NK-92 (cell line): Measurements from ENCODE around the gene EXD2.

ENCODE experiments used
- DNase-seq: peaks from one replicate; lab custom pipeline; 2025; ENCODE audit not compliant: unreplicated experiment; lab: John Stamatoyannopoulos, UW

The EXD2 gene

DNA sequence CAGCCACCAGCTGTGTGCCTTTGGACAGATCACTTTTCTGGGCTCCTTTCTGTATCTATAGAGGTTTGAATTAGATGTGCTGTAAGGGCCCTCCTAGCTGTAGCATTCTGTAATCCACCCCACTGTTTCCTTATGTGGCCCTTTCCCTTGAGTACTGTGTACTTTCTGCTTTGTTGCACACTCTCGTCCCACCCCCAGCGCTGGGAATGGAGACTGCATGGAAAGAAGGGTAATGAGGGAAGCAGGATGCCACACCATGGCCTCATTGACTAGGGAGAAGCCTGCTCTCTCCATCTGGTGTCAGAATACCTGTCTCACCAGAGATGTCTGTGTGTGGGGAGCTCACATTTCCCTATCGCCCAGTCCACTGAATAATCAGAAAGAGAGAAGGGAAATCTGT lies 55.0 kb downstream of the EXD2 start:
- DNase-seq: no peak

DNA sequence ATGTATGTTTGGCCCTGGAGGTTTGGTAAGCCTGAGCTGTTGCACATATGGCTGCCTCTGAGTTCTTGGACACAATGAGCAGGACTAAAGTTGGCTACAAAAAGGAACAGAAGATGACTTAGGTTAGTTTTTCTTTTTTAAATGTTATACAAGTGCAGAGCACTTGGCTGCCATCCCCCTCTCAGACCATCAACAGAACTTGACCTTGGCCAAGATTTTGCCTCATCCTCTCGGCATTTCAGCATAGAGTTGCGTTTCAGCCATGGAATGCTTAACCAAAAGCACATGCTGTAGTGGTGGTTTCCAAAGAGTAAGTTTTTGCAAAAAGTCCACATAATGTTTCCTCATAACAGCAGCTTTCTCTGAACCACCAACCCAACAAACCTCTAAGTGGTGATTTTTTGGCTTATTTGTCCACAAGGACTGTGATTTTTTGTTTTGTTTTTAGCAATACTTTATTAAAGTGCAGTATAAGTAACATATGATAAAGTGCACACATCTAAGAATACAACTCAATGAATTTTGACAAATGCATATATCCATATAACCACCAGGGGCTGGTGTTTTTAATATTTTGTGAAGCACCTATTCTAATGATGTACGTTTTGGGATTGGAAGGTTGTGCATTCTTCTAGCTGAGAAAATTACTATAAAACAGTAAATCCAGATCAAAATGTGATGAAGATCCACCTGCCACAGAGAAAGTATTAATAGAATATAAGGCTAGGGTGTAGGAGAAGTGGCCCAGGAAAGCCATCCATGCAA lies 56.6 kb downstream of the EXD2 start:
- no peak for DNase-seq

GRCh38 chr14:69249603-69250002 lies 58.3 kb downstream of the EXD2 start:
- DNase-seq: no peak

GRCh38 chr14:69252851-69253250 lies 61.6 kb downstream of the EXD2 start:
- no peak for DNase-seq

DNA sequence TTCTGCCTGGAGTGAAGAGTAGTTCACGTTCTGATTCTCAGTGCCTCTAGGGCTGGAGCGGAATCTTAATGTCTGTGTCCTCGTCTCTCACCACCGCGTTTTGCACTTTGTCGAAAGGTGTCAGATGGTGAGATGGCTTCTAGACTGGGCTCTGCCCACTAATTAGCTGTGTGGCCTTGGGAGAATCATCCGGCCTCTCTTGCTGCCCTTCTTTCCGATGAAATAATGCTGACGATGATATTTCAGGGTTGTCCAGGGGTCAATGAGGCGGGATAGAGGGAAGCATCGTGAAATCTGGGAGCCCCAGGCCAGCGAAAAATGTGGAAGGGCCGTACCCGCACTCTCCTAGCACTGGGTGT lies 67.8 kb downstream of the EXD2 start:
- DNase-seq: no peak

- no peak for DNase-seq
Observed at GRCh38 chr14:69259527-69260189, 68.4 kb downstream of the EXD2 start, which contains the start of gene GALNT16. Gene GALNT16 (plus strand): TSS chr14:69260158. CDS start chr14:69260291, 133 bp downstream.

DNA sequence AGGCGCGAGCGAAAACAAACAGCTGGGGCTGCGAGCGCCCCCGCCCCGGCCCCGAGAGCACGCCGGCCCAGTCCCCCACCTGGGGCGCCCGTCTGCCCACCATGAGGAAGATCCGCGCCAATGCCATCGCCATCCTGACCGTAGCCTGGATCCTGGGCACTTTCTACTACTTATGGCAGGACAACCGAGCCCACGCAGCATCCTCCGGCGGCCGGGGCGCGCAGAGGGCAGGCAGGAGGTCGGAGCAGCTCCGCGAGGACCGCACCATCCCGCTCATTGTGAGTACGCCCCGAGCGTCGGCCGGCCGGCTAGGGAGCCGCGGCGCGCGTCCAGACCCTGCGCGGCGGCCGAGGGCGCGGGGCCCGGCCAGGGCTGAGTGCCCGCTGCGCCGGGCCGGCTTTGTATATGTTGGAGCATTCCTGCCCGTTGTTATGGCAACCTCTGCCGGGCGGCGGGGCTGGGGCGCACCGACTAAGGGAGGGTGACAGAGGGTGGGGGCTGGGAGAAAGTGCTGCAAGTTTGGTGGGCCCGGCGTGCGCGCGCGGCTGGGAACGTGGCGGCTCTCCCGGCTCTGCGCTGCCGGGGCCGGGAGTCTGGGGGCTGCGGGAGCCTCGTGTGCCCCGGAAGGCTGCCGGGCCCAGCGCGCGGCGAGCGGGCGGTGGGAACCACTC lies 69.0 kb downstream of the EXD2 start:
- DNase-seq: no peak

DNA sequence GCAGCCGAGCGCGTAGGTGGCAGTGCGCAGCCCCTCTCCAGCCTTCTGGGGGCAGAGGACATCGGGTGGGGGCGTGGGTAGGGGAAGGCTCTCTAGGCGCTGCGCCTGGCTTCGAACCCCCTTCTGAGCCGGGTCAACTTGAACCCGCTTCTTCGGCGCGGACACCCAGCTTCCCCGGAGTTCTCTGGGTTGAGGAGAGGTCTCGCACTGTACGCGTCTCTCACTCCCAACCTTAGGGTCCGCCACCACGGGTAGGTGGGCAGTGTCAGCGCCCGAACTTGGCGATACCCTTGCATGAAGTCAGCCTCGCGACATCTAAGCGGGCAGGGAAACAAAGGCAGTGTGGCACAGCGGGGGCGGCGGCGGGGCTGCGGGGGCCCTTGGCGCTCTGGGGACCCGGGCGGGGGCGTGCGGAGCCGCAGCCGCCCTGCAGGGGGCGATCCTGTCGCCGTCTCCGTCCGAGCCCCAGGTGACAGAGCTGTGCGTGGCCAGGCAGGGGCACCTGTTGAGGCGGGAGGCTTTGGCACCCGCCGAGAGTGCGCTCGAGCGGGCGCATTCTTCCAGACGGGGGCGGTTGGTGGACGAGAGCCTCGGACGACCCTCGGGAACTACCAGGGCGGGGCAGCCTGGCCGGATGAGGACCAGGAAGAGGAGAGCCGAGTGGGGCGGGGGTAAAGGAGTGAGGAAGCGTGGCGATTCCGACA lies 69.7 kb downstream of the EXD2 start:
- no peak for DNase-seq

DNA sequence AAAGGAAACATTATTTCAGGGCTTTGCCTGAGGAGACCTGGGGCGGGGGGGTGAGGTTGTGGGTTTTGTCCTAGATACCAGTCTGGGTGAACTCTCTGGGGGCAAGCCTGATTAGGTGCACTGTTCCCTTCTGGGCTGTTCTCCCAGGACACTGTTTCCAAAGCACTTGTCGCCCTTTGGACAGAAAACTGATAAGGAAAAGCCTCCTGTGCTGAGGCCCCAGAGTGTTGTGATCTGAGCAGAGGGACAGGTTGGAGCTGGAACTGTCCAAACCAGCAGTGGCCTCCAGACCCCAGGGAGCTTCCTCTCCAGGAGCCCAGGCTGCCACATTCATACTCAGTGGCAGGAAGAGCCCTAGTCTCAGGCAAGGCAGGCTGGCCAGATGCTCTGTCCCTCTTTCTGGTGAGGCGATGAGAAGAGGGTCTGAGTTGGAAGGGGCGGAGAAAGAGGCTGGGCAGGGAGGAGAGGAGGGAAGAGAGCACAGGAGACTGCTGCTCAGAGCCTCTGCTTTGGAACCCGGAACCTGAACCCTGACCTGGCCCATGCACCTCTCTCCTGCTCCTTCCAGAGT lies 70.5 kb downstream of the EXD2 start:
- DNase-seq: no peak

GRCh38 chr14:69262516-69262915 lies 71.2 kb downstream of the EXD2 start:
- DNase-seq: no peak

DNA sequence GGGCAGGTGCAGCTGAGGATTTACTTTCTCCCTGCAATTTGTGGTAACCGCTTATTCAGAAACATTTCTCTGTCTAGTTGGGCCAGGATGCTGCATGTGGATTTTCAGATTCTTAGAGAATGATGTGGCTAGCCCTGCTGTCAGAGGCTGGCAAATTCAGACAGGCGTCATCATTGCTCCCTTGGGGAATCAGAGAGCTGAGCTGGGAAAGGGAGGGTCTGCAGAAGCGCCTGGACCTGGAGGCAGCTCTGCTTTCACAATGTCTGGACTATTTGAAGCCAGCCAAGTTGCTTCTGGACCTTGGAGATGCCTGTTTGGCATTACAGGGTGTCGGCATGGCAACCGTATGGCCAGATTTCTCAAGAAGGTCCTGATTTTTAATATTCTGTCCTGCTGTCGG lies 72.1 kb downstream of the EXD2 start:
- DNase-seq: no peak

- DNase-seq: no peak
Observed at GRCh38 chr14:69263771-69264170, 72.5 kb downstream of the EXD2 start.

DNA sequence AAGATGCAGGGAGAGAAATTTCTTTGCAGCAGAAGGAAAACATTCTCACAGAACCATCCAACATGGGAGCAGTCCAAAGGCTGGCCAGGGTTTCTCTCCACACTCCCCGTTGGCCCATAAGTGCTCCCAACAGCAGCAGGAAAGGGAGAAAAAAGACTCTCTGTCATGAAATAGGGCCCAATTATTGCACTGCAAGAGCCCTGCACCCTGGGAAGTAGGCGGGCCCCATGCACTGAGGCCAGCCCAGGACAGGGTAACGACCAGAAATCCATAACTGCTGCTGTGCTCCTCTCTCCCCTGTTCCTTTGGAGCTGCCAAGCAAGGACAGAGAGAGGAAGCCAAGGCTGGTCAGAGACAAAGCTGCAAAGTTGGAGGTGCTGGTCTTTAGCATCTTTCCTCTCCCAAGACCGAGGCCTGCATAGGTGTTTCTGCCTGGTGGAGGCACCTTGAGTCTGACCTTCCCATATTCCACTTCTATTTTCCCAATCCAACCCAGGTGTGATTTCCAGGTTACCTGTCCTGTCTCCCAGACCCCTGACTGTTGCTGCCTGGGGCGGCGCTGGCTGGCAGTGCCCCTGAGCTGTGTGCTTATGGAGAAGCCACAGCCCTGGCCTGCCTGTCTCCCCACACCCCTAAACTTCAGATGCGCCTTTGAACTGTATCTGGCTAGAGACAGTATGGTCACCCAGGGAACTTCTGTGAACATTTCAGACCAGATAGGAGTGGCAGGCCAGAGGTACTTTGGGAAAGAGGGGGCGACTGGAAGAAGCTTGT lies 75.5 kb downstream of the EXD2 start:
- no peak for DNase-seq

- no peak for DNase-seq
Observed at GRCh38 chr14:69267492-69267891, 76.2 kb downstream of the EXD2 start.

DNA sequence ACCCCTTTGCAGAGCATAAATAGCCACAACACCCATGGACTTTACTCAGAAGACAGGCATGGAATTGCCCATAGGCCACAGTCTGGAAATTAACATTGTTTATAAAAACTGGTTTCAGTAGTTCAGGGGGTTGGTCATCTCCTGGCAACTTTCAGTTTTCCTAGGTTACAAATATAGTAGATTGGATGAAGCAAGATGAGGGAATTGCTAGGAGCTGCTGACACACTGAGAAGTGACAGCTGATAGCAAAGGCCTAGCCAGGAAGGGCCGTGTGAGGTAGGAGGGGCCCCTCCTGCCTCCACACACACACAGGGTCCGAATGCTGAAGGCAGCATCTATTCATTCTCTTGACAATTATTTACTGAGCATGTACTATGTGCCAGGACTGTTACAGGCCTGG lies 76.9 kb downstream of the EXD2 start:
- DNase-seq: no peak

DNA sequence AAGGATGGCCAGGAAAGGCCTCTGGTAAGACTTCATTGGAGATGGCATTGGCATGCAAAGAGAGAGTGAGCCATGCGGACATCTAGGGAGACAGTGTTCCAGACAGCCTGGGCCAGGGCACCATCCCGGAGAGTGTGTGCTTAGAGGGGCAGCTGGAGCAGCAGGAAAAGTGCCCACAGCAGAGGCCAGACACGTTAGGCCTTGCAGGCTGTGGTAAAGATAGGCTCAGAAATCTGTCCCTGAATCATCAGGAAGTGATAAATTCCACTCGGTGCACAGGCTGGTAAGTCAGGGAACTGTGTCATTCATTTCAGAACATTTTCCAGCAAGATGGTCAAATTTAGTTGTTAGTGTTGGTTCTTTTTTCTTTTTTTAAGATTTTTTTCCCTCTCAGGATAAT lies 77.5 kb downstream of the EXD2 start:
- no peak for DNase-seq

- DNase-seq: no peak
Observed at GRCh38 chr14:69269381-69269780, 78.1 kb downstream of the EXD2 start.

GRCh38 chr14:69270097-69270496 lies 78.8 kb downstream of the EXD2 start:
- no peak for DNase-seq

DNA sequence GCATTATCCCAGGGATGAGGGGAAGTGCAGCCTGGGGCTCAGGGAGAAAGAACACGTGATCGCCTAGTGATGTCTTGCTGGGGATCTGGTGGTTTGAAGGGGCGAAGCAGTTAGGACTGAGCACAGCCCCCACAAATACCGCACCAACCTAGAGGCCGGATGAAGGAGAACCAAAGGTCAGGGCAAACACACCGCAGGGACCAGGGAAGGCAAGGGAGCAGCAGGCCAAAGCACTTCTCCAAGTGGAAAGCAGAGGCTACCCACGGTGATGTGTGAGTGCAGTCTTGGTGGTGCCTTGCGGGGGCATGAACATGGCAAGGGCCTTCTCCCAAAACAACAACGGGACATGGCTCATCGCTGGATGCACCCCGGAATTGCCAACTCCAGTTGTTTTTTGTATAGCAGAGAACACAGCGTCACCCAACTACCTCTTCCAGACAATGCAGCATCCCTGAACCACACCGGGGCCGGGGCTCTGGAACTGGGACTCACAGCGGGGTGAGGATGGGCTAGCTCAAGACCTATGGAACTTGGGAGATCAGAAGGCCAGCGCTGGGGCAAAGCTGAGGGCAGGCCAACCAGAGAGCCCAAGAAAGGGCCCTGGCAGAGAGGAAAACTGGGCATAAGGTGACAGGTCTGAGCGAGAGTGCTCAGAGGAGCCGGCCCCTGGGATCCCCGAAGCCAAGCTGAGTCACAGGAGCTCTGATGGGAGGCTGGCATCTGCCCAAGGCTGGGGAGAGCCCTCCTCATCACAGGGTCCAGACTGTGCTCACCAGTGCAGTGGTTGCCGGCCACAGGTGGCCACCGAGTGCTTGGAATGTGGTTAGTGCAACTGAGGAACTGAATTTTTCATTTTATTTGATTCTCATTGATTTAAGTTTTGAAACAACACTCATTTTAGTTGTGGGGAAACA lies 79.8 kb downstream of the EXD2 start:
- DNase-seq: no peak
